ENCODE results near the gene TOP2A.

The TOP2A gene, protein sequence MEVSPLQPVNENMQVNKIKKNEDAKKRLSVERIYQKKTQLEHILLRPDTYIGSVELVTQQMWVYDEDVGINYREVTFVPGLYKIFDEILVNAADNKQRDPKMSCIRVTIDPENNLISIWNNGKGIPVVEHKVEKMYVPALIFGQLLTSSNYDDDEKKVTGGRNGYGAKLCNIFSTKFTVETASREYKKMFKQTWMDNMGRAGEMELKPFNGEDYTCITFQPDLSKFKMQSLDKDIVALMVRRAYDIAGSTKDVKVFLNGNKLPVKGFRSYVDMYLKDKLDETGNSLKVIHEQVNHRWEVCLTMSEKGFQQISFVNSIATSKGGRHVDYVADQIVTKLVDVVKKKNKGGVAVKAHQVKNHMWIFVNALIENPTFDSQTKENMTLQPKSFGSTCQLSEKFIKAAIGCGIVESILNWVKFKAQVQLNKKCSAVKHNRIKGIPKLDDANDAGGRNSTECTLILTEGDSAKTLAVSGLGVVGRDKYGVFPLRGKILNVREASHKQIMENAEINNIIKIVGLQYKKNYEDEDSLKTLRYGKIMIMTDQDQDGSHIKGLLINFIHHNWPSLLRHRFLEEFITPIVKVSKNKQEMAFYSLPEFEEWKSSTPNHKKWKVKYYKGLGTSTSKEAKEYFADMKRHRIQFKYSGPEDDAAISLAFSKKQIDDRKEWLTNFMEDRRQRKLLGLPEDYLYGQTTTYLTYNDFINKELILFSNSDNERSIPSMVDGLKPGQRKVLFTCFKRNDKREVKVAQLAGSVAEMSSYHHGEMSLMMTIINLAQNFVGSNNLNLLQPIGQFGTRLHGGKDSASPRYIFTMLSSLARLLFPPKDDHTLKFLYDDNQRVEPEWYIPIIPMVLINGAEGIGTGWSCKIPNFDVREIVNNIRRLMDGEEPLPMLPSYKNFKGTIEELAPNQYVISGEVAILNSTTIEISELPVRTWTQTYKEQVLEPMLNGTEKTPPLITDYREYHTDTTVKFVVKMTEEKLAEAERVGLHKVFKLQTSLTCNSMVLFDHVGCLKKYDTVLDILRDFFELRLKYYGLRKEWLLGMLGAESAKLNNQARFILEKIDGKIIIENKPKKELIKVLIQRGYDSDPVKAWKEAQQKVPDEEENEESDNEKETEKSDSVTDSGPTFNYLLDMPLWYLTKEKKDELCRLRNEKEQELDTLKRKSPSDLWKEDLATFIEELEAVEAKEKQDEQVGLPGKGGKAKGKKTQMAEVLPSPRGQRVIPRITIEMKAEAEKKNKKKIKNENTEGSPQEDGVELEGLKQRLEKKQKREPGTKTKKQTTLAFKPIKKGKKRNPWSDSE (N-terminal part only)

DNA sequence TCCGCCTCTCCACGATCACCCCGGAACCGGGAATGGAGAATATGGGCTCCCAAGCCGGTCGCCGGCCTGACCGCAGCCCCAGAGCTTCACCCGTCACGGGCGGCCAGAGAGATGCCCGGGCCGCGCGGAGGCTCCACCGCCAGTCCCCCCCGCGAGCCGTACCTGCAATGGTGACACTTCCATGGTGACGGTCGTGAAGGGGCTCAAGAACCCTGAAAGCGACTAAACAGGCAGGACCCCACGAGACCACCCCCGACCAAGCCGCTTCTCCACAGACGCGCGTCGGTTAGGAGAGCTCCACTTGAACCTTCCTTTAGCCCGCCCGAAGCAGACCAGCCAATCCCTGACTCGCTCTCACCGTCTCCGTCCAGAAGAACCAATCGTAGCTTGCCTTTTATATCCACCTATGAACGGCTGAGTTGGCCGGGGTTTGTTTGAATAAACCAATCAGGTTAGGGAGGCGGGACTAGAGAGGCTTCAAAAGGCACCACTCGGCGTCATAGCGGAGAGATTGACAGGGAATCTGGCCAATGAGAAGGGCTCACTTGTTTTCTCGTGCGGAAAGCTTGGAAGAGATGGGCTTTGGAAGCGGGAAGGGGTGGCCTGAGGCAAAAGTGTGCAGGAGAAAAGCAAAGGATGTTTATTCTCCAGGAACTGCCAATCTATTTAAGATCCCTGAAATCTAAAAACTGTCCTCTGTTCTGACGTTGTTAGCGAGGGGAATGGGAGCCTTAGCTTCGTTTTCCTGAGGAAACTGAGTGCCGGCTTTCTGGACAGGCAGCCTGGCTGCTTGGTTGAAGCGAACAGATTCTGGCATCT, at the start of gene TOP2A:
Gene TOP2A, minus strand, starts transcription at position 288 of the 819 bp plus-strand sequence. Its CDS starts 105 bp downstream, at position 183.
- DNase-seq (ENCODE audit: low read depth): peak; percentile 81

DNA sequence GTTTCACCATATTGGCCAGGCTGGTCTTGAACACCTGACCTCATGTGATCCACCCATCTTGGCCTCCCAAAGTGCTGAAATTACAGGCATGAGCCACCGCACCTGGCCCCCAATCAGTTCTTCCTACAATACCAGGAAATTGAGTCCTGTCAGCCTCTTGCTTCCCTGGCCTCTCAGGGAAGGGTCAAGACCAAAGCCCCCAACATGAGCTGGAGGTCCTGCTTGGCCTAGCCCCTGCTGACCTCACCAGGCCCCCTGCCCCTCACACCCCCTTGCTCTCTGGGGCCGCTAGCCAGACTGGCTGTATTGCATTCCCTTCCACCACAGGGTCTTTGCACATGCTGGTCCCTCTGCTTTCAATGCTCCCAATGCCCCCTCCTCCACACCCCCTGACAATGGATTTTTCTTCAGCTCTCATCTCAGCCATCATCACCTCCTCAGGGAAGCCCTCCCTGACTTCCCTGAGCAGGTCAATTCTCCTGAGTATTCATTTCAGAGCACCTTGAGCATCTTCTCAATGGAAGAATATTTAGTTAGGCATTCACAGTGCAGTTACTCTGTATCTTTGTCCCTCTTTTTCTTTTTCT, 49.7 kb upstream of the TOP2A start:
- no peak for DNase-seq (ENCODE audit: low read depth)

GRCh38 chr17:40466298-40466971, 48.7 kb upstream of the TOP2A start:
- DNase-seq (ENCODE audit: low read depth): no peak

GRCh38 chr17:40464392-40464855, 46.7 kb upstream of the TOP2A start:
- DNase-seq (ENCODE audit: low read depth): no peak

GRCh38 chr17:40463122-40463550, 45.4 kb upstream of the TOP2A start:
- DNase-seq (ENCODE audit: low read depth): no peak

GRCh38 chr17:40462343-40463121, 44.8 kb upstream of the TOP2A start:
- no peak for DNase-seq (ENCODE audit: low read depth)

- DNase-seq (ENCODE audit: low read depth): no peak
Observed at GRCh38 chr17:40461732-40462342, 44.1 kb upstream of the TOP2A start.

- no peak for DNase-seq (ENCODE audit: low read depth)
Observed at GRCh38 chr17:40460968-40461731, 43.5 kb upstream of the TOP2A start.

- DNase-seq (ENCODE audit: low read depth): no peak
Observed at GRCh38 chr17:40460604-40460967, 42.9 kb upstream of the TOP2A start.

DNA sequence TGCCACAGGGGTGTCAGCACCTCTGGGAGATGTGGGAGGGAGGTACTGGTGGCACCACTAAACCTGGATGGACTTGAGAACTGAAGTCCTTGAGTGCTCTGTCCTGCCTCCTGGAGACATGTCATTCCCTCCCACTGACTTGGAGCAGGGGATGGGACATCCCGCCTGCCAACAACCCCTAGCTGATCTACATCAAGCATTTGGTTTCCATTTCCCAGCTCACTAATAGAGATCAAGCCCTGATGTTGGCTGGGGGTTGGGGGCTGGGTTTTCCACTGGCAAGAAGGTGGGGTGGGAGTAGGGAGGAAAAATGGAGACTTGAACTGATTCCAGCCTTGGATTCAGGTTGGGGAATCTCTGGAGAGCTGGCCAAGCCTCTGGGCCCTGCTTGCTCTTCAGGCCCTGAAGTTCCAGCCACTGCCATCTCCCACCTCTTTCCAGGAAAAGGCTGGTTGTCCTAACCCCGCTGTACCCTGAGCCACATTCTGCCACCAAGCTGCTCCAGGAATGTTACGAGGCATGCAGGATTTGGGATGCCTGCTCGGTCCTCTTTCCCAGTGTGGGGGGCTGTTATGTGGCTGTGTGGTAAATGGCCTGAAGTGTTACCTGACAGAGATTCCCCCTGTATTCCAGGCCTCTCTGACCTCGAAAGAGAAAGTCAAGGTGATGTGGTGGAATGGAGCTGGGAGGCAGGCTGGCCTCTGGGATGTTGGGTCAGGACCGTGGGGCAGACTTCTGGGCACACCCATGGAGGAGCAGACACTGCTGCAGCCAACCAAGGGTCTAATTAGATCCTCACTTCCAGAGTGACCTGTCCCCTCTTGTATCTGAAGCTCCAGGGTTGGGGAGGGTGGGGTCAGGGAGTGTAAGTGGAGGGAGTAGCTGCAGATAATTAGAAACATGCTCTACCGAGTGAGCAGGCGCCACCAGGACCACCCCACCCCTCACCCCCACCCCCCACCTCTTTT, 42.2 kb upstream of the TOP2A start:
- no peak for DNase-seq (ENCODE audit: low read depth)

DNA sequence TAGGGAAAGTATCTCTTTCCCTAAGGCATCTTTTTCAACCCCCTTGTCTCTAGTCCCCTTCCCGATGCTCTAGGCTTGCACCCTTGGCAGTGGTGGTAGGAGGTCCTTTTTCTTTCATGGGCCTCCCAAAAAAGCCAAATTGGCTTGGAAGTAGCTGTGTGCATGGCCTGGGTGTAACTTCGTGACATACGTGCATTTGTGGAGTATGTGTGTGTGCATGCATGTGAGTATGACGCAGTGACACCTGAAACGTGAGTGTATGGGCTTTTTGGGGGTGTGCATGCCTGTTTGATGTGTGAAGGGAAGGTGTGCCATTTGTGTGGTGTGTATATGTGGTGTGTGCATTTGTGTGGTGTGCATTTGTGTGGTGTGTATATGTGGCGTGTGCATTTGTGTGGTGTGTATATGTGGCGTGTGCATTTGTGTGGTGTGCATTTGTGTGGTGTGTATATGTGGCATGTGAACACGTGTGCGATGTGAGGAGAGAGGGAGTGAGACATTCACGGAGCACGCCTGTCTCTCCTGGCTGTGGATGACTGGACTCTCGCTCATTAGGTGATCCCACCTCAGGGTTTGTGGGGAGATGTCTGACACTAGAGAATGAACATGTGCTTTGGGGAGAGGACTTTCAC, 41.3 kb upstream of the TOP2A start:
- DNase-seq (ENCODE audit: low read depth): no peak

GRCh38 chr17:40457964-40458791, 40.5 kb upstream of the TOP2A start:
- no peak for DNase-seq (ENCODE audit: low read depth)

- no peak for DNase-seq (ENCODE audit: low read depth)
Observed at GRCh38 chr17:40457369-40457768, 39.7 kb upstream of the TOP2A start.

GRCh38 chr17:40456396-40456951, 38.8 kb upstream of the TOP2A start:
- no peak for DNase-seq (ENCODE audit: low read depth)

DNA sequence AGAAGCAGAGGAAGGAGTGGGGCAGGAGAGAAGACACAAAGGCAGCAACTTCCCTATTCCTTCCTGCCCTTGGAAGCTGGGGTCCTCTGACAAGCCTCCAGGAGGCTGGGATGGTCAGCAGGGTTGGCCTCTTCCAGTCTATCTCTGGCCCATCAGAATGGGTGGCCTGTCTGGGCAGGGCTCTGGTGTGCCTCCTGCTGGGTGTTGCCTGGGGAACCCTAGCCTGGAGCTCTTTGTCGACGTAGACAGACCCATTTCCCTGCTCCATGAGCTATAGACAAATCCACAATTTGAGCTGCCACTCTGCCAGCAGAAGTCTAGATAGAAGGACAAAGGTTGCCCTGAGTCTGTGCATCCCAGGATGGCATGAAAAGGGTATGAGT, 36.9 kb upstream of the TOP2A start:
- no peak for DNase-seq (ENCODE audit: low read depth)

All from stimulated activated CD8-positive, alpha-beta memory T cell treated with anti-CD3 and anti-CD28 coated beads, Interleukin-4, amount 100 ng/mL, for 24 hours (primary cell).